ENCODE results near the gene PRKAA2.

DNA sequence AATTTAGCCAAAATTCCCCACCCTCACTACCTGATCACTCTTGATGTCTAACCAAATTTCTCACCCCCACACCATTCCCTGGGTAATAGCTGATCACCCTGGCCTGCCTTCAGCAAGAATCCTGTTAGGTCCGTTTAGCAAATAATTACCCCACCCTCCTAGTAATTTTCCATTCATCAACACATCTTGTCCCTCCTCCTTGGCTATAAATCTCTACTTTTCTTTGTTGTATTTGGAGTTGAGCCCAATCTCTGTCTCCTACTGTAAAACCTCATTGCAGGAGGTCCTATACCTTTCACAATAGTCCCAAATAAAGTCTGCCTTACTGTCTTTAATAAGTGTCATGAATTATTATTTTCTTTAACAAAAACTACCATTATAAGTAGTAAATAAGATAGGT lies 6.9 kb upstream of the PRKAA2 start:
- TF ChIP-seq, protein P1, sequence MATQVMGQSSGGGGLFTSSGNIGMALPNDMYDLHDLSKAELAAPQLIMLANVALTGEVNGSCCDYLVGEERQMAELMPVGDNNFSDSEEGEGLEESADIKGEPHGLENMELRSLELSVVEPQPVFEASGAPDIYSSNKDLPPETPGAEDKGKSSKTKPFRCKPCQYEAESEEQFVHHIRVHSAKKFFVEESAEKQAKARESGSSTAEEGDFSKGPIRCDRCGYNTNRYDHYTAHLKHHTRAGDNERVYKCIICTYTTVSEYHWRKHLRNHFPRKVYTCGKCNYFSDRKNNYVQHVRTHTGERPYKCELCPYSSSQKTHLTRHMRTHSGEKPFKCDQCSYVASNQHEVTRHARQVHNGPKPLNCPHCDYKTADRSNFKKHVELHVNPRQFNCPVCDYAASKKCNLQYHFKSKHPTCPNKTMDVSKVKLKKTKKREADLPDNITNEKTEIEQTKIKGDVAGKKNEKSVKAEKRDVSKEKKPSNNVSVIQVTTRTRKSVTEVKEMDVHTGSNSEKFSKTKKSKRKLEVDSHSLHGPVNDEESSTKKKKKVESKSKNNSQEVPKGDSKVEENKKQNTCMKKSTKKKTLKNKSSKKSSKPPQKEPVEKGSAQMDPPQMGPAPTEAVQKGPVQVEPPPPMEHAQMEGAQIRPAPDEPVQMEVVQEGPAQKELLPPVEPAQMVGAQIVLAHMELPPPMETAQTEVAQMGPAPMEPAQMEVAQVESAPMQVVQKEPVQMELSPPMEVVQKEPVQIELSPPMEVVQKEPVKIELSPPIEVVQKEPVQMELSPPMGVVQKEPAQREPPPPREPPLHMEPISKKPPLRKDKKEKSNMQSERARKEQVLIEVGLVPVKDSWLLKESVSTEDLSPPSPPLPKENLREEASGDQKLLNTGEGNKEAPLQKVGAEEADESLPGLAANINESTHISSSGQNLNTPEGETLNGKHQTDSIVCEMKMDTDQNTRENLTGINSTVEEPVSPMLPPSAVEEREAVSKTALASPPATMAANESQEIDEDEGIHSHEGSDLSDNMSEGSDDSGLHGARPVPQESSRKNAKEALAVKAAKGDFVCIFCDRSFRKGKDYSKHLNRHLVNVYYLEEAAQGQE (IDR thresholded peaks at IDR 0.05; ENCODE audit: insufficient read depth in 1 of 2, low read depth in 2 of 2, low read length in 2 of 2) = no peak
- TF ChIP-seq POLR2AphosphoS5 (IDR thresholded peaks at IDR 0.05; ENCODE audit: low read depth, low read length) = no peak
- TF ChIP-seq TAF1 (IDR thresholded peaks at IDR 0.05; ENCODE audit: borderline replicate concordance, insufficient read depth, low read length) = no peak
- TF ChIP-seq SIN3A (IDR thresholded peaks at IDR 0.05; ENCODE audit: borderline replicate concordance, insufficient read depth, low read length) = no peak

Data from PFSK-1 (cell line).